HK-2 (cell line): ENCODE data around the gene HSF4.

Source experiments
- DNase-seq: peaks from one replicate; pipeline ENCODE4 v3.0.0-alpha.2; 2018; ENCODE audit not compliant: unreplicated experiment

HSF4 gene

DNA sequence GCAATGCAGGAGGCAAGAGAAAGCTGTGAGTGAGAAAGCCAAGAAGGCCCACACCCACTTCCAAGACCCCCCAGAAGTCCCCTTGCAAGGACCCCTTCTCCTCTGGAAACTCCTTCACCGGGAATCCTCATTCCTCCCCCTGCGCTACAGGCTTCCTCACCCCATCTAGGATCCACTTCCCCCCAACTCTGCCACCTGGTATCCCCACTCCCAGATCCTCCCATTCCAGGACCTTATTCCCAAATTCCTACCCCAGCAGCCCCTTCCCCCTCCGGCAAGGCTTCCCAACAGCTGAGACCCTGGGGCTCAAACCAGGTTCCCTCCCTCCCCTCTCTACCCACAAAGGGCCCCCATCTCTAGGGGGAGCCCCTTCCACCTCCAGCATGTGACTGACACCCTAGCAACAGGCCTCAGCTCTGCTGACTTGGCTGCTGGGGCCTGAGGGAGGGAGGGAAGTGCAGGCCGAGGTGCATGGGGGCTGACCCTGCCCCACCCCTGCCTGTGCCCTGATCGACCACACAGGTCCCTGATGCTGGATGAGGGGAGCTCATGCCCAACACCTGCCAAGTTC is 2.1 kb downstream of the HSF4 start:
- no peak for DNase-seq

DNA sequence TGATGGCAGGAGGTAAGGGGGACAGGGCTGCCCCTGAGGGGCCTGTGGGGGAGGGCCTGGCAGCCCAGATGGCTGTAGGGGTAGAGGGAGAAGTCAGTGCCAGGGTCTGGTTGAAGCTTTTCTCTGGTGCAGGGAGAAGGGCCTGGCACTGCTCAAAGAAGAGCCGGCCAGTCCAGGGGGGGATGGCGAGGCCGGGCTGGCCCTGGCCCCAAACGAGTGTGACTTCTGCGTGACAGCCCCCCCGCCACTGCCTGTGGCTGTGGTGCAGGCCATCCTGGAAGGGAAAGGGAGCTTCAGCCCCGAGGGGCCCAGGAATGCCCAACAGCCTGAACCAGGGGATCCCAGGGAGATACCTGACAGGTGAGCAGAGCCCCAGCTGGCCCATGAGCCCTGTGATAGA is 3.0 kb downstream of the HSF4 start:
- no peak for DNase-seq

DNA sequence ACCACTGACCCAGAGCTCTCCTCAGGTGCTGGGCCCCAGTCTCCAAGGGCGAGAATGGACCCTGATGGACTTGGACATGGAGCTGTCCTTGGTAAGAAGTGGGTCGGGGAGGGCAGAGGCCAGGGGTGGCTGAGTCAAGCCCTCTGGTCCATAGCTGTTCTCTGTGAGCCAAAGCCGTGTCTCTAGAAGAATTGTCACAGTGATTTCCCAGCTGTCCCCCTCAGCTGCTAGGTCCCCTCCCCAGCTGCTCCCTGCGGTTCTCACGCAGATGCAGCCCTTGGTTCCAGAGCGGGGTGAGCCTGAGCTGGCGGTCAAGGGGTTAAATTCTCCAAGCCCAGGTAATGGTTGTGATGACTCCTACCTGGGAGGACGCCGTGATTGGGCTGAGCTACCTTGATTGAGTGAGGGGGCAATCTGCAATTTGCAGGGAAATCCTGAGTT is 4.5 kb downstream of the HSF4 start:
- no peak for DNase-seq

DNA sequence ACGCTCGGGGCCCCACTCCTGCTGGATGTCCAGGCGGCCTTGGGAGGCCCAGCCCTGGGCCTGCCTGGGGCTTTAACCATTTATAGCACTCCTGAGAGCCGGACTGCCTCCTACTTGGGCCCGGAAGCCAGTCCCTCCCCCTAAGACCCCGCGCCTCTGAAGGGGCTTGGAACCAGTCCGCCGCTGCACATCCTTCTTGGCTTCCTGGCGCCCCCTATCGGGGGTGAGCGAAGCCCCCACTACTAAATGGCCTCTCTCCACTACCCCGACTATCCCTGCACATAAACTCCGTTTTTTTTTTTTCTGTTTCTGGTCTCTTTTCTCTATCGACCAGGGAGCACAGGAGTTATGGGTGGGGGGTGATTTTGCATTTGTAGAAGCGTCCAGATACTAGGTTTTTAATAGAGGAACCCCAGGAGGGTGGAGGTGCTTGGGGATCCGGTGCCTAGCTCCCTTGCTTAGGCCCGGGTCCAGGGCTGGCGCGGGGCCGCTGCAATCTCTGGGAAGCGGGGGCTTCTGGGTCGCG is 5.2 kb downstream of the HSF4 start:
- no peak for DNase-seq

DNA sequence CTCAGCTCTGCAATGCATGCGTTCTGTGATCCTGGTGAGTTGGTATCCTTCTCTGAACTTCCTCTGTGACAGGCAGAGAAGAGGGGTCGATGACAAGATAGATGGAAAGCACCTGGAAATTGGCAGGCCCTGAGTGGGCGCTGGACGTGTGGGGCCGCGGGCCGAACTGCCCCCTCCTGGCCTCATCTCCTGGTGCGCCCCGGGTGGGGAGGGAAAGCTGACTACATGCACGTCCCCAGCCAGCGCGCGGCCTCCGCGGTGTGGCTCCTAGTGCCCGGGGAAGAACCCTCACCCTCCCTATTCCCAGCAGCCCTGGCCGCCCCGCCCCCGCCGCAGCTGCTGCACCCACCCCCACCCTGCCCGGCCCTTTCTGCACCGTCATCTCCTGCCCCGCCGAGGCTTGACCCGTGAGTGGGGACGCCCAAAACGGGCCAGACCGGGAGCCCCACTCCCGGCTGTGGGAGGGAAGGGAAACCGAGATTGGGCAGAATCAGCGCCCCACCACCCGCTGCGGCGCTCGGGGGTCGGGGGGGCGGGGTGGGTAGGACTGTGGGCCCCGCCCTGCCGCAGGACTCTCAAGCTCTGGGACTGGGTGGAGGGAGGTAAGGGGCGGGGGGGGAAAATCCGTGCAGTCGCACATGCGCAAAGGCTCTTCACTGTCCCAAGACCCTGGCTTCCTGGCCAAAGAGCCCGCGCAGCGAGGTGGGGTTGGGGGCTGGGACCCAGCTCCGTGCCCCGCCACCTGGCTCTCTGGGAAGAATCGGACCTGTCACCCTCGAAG is 5.8 kb downstream of the HSF4 start, which contains the start of gene NOL3:
NOL3 (plus strand) TSS at position 371 of the 781 bp plus-strand sequence.
- DNase-seq, result peak; percentile 97

DNA sequence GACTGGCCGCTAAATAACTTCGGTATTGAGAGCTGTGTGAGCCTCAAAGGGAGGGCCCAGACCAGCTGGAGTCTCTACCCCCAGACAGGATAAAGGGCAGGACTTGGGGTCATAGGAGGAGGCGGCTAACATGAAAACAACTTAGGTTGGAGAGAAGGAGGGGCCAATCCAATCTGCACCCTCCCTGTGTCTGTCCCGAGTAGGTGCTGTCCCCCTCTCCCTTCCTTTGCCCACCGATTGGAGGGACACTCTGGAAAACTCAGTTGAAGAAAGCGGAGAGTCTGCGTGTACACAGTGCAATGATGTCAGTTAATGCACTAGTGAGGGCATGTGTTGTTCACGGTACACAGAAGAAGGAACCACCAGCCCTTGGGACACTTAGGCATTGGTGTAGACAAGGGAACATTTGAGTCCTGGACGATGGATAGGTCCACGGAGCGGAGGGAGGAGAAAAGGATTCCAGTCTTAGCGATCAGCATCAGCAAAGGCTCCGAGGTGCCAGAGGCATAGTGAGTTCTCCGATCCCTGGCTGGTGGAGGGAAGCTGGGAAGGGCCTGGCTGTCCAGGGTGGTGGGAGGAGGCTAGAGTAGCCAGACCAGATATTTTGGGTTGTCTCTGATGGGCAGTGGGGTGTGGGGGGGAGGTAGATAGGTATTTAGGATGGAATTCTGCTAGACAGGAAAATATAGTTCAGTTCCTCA is 6.6 kb downstream of the HSF4 start:
- no peak for DNase-seq

DNA sequence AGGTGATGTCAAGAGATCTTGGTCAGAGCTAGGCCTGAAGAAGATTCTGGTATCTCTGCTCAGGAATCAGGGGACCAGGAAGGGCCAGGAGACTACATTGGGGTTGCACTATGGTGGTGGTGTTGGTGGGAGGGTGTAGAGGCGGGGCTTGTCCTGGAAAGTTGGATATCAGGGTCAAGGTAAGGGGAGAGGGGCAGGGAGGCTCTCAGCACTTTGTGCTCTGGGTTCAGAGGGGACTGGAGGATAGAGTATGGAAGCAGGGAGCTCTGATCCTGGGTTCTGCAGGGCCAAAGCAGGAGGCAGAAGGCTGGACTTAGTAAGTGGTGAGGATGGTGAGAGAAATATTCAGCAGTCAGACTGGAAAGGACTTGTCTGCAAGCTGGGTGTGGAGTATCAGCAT is 8.8 kb downstream of the HSF4 start:
- no peak for DNase-seq

DNA sequence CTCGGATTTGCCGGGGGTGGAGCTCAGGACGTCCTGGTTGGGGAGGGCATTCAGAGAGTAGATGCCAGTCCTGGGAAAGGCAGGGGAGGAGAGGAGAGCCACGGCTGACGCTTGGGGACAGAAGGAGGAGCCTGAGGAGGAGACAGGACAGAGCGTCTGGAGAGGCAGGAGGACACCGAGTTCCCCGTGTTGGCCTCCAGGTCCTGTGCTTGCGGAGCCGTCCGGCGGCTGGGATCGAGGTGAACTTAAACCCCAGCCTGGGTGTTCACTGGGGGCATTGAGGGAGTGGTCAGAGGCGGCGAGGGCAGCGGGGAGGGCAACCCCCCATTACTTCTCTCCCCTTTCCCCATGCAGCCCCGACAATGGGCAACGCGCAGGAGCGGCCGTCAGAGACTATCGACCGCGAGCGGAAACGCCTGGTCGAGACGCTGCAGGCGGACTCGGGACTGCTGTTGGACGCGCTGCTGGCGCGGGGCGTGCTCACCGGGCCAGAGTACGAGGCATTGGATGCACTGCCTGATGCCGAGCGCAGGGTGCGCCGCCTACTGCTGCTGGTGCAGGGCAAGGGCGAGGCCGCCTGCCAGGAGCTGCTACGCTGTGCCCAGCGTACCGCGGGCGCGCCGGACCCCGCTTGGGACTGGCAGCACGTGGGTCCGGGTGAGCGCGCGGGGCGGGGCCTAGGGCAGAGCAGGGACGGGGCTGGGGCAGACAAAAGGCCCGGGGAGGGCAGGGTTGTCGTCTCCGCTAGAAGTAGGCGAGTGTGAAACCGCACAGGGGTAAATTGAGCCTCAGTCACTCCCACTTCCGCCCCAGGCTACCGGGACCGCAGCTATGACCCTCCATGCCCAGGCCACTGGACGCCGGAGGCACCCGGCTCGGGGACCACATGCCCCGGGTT is 9.5 kb downstream of the HSF4 start:
- DNase-seq, result peak; percentile 94

DNA sequence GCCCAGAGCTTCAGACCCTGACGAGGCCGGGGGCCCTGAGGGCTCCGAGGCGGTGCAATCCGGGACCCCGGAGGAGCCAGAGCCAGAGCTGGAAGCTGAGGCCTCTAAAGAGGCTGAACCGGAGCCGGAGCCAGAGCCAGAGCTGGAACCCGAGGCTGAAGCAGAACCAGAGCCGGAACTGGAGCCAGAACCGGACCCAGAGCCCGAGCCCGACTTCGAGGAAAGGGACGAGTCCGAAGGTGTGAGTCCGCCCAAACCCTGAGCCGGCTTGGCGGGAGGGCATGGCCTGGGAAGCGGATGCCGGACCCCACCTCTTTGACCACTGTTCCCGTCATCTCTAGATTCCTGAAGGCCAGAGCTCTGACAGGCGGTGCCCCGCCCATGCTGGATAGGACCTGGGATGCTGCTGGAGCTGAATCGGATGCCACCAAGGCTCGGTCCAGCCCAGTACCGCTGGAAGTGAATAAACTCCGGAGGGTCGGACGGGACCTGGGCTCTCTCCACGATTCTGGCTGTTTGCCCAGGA is 10.2 kb downstream of the HSF4 start:
- no peak for DNase-seq

DNA sequence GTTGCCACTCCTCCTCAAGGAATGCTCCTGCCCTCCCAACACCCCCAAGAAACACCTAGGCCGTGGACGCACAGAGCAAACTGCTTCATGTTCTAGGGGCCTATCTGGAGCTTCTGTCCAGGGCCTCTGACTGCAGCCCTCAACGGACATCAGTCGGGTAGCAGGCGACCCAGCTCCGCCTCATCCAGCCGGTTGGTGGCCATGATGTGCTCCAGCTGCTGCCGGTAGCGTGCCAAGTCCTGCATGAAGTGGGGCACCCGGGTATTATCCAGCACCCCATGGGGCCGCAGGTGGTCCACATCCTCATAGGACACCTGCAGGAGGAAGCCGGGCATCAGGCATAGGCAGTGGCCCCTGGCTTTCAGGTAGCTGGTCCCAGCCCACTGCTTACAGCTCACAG is 12.1 kb downstream of the HSF4 start:
- DNase-seq, result no peak

DNA sequence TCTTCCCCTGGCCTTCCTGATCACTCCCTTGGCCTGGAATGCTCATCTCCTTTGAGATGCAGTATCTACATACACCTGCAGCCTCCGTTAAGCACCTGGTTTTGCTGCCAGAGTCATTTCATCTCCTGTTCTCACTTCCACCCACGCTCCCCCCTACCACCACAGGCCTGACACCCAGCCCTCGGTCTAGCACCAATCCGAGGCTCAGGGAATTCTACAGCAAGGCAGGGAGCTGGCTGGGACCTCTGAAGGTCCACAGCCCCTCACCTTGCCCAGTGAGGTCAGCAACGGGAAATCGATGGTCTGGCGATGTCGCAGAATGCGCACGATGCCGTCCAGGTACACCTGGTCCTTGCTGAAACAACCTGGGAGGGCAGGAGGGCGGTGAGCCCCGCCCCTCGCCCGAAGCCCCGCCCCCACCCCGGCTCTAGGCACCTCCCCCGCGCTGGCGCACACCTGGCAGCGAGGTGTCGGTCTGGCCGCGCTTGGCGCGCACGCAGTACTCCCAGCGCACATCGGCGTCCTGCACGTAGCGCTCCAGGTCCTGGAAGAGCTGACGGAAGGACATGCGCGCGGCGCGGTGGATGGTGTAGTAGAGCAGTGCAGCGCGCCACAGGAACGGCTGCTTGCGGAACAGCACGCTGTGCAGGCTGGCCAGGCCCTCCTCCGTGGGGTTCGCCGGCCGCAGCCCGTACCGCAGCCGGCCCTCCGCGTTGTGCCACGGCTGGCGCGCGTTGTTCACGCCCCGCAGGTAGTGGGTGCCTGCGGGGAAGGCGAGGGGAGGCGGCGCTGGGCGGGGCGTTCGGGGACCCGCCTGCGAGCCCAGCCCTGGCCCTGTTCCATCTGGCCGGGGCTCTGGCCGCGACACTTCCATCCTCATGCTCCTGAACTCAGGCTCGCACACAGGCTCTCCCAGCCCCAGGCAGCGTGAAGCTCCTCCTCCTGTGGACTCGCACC is 13.5 kb downstream of the HSF4 start:
- DNase-seq, result peak; percentile 51

DNA sequence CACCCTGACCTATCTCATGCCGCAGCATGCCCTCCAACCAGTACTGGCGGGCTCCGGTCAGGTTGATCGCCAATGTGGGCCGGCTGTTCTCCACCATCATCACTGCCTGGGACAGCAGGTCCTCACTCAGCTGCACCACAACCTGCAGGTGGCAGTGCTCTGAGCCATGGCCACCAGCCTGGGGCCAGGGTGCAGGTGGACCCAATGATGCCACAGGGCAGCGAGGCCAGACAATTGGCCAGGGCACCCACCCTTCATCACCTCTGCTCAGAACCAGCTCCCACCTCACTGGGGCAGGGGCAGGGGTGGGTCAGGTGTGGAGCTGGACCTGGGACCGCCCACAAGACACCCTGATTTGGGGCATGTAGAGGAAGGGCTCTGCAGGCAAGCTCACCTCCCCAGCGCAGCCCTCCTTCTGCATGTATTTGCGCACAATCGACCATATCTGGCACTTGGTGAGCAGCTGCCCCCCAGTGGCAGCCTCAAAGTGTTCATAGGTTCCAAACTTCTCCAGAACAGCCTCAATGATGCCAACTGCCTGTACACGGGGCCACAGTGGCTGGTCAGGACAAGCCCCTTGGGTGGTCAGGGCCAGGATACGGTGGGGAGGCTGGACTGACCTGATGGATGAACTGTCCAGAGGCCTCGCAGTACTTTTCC is 15.0 kb downstream of the HSF4 start:
- no peak for DNase-seq

DNA sequence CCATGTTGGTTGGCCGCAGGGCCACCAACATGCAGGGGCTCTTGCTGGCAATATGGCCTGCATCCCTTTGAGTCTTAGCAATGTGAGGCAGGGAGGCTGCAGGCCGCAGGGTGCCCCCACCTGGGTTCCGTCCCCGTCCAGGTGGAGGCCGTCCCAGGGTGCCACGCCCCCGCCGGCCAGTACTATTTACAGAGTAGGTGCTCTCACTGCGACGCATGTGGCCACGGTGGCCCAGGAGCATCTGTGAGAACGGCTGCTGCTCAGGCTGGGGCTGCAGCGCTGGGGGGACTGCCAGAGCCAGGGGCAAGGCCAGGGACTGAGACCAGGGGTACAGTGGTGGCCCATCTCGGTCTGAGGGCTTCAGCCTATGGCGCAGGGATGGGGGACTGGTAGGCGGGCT is 15.6 kb downstream of the HSF4 start:
- DNase-seq, result no peak

DNA sequence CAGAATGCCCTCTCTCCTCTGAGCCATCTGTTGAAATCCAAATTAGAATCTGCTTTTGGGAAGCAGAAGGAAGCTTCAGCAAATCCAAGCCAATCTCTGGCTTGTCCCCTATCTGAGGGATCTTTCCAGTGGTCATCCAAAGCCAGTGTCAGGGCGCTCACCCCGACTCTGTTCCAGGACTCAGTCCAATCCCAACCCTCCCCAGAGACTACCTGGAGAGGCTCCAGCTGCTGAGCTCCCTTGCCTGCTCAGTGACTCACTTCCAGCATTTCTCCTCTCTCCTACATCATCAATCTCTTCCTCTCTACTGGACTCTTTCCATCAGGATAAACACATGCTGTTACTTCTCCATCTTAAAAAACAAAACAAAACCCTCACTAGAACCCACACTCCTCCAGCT is 16.8 kb downstream of the HSF4 start:
- DNase-seq, result no peak

DNA sequence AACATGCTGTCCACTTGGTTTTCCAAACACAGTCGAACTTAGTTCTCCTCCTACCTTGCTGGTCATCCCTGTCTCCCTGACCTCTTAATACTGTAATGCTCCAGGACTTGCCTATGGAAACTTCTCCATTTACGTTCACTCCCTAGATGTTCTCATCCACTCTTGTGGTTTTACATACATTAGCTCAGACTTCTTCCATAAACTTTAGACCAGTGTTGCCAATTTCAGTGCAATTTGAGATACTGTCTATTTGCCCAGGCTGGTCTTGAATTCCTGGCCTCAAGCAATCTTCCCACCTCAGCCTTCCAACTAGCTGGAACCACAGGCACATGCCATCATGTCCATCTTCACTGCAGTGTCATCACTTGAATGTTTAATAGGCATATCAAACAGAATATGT is 17.7 kb downstream of the HSF4 start:
- DNase-seq, result no peak

DNA sequence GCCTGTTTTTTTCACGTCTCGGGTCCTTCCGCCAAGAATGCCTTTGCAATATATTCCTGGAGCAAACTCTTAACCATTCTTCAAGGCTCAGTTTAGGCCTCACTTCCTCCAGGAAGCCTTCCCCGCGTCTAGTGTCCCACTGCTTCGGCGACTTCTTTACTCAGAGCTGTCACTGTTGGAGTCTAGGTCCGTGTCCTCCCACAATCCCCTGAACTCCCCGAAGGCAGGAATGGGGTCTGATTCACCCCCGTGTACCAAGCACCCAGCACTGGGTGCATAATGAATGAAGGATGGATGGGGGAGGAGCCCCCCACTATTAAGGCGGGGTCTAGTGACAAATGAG is 18.7 kb downstream of the HSF4 start:
- no peak for DNase-seq

DNA sequence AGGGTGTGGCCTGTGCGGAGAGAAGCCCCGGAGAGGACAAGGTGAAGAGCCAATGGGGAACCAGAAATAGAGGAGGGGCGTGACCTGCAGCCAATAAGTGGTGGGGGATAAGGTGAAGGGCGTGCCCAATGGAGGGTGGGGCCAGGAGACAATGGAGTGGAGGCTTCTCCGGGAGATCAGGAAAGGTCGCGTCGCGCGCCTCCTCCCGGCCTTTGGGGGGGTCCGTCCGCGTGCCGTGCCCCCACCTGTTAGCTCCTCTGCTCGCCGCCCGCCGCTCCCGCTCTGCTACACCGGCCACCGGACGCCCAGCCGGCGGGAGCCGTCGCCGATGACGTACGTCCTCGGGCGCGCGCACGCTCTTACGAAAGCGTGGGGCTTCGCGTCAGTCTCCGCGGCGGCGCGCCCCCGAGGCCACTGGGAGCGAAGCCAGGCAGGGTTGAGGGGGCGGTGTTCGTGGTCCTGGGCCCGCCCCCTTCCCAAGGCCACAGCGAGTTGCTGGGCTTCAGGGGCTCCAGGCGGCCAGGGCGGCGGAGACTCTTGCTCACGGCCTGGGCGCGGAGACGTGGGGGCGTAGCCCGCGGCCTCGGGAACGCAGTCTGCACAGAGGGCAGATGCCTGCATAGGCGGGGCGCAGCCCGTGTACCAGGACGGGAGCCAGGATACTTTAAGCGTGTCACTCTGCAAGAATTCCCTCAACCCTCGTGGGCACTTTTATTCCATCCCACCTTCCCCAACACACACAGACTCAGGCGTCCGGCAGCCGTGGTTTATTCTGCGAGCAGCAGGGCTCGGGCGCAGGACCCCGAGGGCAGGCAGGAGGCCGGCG is 19.3 kb downstream of the HSF4 start, which contains the start of gene MATCAP1:
MATCAP1 (minus strand) TSS at position 337 of the 826 bp plus-strand sequence. CDS start 3,353 bp downstream, outside the sequence.
- peak; percentile 94 for DNase-seq

DNA sequence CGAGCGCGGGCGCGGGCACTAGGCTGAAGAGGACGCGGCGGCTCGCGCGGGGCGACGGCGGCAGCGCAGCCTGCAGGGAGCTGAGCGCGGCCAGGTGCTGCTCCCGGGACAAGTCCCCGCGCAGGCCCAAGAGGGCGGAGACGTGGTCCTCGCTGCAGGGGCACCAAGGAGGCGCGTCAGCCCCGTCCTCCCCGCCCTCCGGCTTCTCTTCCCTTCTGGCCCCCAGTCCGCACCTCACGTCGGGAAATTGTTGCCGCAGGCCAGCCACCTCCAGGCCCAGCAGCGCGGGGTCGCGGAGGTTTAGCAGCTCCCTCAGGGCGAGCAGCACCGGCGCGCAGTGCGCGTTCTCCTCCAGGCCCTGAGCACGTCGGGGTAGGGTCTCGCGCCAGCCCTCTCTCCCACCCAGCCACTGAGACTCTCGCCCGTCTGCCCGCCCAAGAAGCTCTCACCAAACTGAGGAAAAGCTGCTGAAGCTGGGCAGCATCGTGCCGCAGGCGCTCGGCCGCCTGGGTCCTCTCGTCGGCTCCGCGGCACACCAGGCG is 20.0 kb downstream of the HSF4 start:
- no peak for DNase-seq
